Upper lobe of left lung (tissue), 6 donors: Measurements from ENCODE around the gene GRID1. TPM values are rescaled to one million over a fixed set of nuclear protein-coding genes. Genes with fewer than 3 reads are reported as not detected.
A peak's percentile ranks its signal among the peaks of the same experiment; 100 is the strongest.

Experiments used
- ATAC-seq, 2 donors: fragments of 200-7000 bp; cut with Tn5 transposase; one replicate each; pipeline ENCODE4 v1.9.1; 2022; ENCODE audit warnings: mild to moderate bottlenecking in 2 of 2, moderate library complexity in 2 of 2; ENCODE audit not compliant: low FRiP score in 2 of 2
- DNase-seq, 2 donors: peaks; one replicate each; pipeline ENCODE4 v3.0.0-alpha.2; 2019 to 2020
- H3K27ac ChIP-seq, 4 donors: fragments of 200-600 bp; sonication (generic); one replicate each; pipeline ENCODE4 v1.5.1; 2016 to 2019
- H3K27me3 ChIP-seq, 4 donors: fragments of 200-600 bp; sonication (generic); one replicate each; pipeline ENCODE4 v1.5.1; 2017 to 2019
- H3K36me3 ChIP-seq, 4 donors: fragments of 200-600 bp; sonication (generic); one replicate each; pipeline ENCODE4 v1.5.1; 2016 to 2019
- H3K4me1 ChIP-seq, 4 donors: fragments of 200-600 bp; sonication (generic); one replicate each; pipeline ENCODE4 v1.5.1; 2018 to 2019
- H3K4me3 ChIP-seq, 4 donors: fragments of 200-600 bp; sonication (generic); one replicate each; pipeline ENCODE4 v1.5.1; 2017 to 2019; ENCODE audit warnings: mild to moderate bottlenecking in 2 of 4, moderate library complexity in 1 of 4
- H3K9me3 ChIP-seq, 4 donors: fragments of 200-600 bp; sonication (generic); one replicate each; pipeline ENCODE4 v1.5.1; 2018 to 2019
- CTCF ChIP-seq, 6 experiments: fragments of 450-650 bp in 4 of 6; fragments of 200-600 bp in 2 of 6; sonication (generic) in 2 of 6; IDR thresholded peaks; one replicate each; pipeline ENCODE4 v1.5.1; 2016 to 2019; ENCODE audit warnings: antibody characterized with exemption in 6 of 6
- EP300 ChIP-seq, 4 donors: sonication (generic); formaldehyde crosslinking; IDR thresholded peaks; one replicate each; pipeline ENCODE4 v1.5.1; 2017; ENCODE audit warnings: antibody characterized with exemption in 4 of 4, control low read depth in 2 of 4
- POLR2A ChIP-seq, 4 donors: fragments of 450-650 bp; IDR thresholded peaks; one replicate each; pipeline ENCODE4 v1.5.1; 2016 to 2017; ENCODE audit warnings: antibody characterized with exemption in 4 of 4, mild to moderate bottlenecking in 2 of 4
- POLR2AphosphoS5 ChIP-seq, 2 donors: sonication (generic); formaldehyde crosslinking; IDR thresholded peaks; one replicate each; pipeline ENCODE4 v1.5.1; 2017; ENCODE audit warnings: antibody characterized with exemption in 2 of 2
- WGBS, 2 donors: methylation state at CpG; one replicate each; pipeline ENCODE4 v1.1.5; 2017 to 2018; 5-methylcytosine and 5-hydroxymethylcytosine counted together
- total RNA-seq, 6 donors: library from RNA; depleted of rRNA in 4 of 6; stranded (reverse); fragments of >200 nt in 4 of 6; gene quantifications; one replicate each; pipeline versions ENCODE4 v1.1.0 to v1.2.1, GENCODE V29; 2016 to 2021
- donor health status: DM: no; HTN: no; CAD: no; lungs with moderate emphysema.
- donor health status: DM: no; HTN: yes; CAD: no; lungs with severe emphysema.

Gene GRID1
- total RNA-seq, 6 donors from 2014 or later, result 1.5 to 5.2 (median 3.2) TPM

DNA sequence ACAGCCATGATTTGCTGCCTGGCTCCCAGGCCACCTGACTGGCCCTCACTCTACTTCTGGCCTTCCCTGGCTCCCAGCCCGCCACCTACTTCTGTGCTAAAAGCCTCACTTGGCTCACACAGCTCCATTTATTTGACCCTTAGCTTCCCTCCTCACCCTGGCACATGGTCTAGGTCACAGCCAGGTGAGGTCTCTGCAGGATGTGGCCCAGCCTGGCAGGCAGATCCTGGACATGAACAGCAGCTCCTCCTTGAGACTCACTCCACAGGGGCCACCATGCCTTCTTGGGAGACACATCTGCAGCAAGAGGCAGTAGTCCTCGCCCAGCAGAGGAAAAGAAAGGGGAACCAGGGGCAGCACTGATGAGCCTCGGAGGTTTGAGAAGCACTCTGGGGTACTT lies 64.6 kb downstream of the GRID1 start:
- no peak overlapping the region for H3K4me3 ChIP-seq
- DNase-seq (peak in 1 of 2 donors; percentile 8), ATAC-seq (no peak)
- H3K27me3 ChIP-seq, result no peaks in the 10 kb centered on the region
- TF ChIP-seq POLR2AphosphoS5 (IDR thresholded peaks at IDR 0.05) (no peak), CTCF (IDR thresholded peaks at IDR 0.05) (no peak), EP300 (IDR thresholded peaks at IDR 0.05) (no peak), POLR2A (IDR thresholded peaks at IDR 0.05) (no peak)
- H3K9me3 ChIP-seq, result no peaks in the 10 kb centered on the region
- 78 to 88% methylated on average over 3 of the region's 3 CpGs for WGBS, 2 donors
- no peaks in the 10 kb centered on the region for H3K36me3 ChIP-seq
- H3K4me1 ChIP-seq, result no peaks in the 10 kb centered on the region
- H3K27ac ChIP-seq, result no peak overlapping the region

GRCh38 chr10:86300931-86301830 lies 65.4 kb downstream of the GRID1 start:
- H3K36me3 ChIP-seq, result no peaks in the 10 kb centered on the region
- H3K27me3 ChIP-seq, result no peaks in the 10 kb centered on the region
- DNase-seq, result peak in 1 of 2 donors; percentile 16
- ATAC-seq, result no peak
- no peak for TF ChIP-seq POLR2AphosphoS5 (IDR thresholded peaks at IDR 0.05)
- TF ChIP-seq CTCF (IDR thresholded peaks at IDR 0.05), result no peak
- TF ChIP-seq POLR2A (IDR thresholded peaks at IDR 0.05), result no peak
- no peak for TF ChIP-seq EP300 (IDR thresholded peaks at IDR 0.05)
- no peak overlapping the region for H3K27ac ChIP-seq
- WGBS, 2 donors, result 78 to 91% methylated on average over 5 of the region's 5 CpGs
- no peaks in the 10 kb centered on the region for H3K9me3 ChIP-seq
- no peaks in the 10 kb centered on the region for H3K4me1 ChIP-seq
- no peak overlapping the region for H3K4me3 ChIP-seq

- Histone ChIP-seq H3K4me3 (no peak overlapping the region), H3K27ac (no peak overlapping the region), H3K4me1 (no peaks in the 10 kb centered on the region), H3K36me3 (no peaks in the 10 kb centered on the region), H3K27me3 (no peaks in the 10 kb centered on the region), H3K9me3 (no peaks in the 10 kb centered on the region)
- WGBS, 2 donors, result 73 to 79% methylated on average over 3 of the region's 3 CpGs
- DNase-seq (no peak), ATAC-seq (no peak)
- TF ChIP-seq EP300 (IDR thresholded peaks at IDR 0.05) (no peak), POLR2A (IDR thresholded peaks at IDR 0.05) (no peak), POLR2AphosphoS5 (IDR thresholded peaks at IDR 0.05) (no peak), CTCF (IDR thresholded peaks at IDR 0.05) (no peak)
Observed at GRCh38 chr10:86300399-86300925, 66.1 kb downstream of the GRID1 start.

DNA sequence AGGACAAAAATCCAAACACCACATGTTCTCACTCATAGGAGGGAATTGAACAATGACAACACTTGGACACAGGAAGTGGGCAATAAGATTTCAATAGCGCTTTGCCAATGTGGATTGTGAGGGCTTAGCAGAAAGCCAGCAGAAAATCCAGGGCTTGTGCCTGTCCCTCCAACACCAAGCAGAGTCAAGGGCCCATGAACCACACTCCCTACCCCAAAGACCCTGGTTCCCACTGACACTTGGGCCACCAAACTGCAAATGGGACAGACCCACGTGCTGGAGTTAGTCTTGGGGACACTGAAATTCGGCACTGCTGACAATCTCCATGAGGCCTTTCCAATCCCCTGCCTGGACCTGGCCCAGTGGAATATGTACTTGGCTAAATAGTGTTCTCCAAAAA lies 67.0 kb downstream of the GRID1 start:
- Histone ChIP-seq H3K9me3 (no peaks in the 10 kb centered on the region), H3K36me3 (no peaks in the 10 kb centered on the region), H3K4me1 (no peaks in the 10 kb centered on the region), H3K4me3 (no peak overlapping the region), H3K27me3 (no peaks in the 10 kb centered on the region), H3K27ac (no peak overlapping the region)
- WGBS, 2 donors, result 75 to 81% methylated on average over 3 of the region's 3 CpGs
- TF ChIP-seq CTCF (IDR thresholded peaks at IDR 0.05), result no peak
- no peak for TF ChIP-seq POLR2AphosphoS5 (IDR thresholded peaks at IDR 0.05)
- no peak for TF ChIP-seq EP300 (IDR thresholded peaks at IDR 0.05)
- TF ChIP-seq POLR2A (IDR thresholded peaks at IDR 0.05), result no peak
- no peak for ATAC-seq
- DNase-seq, result no peak
